ENCODE data around the gene NOTCH2. TPM values are rescaled to one million over a fixed set of nuclear protein-coding genes. Genes with fewer than 3 reads are reported as not detected.

The NOTCH2 gene
- total and polyA plus RNA-seq, 8 donors: 69.1 to 129 (median 82.2) TPM

DNA sequence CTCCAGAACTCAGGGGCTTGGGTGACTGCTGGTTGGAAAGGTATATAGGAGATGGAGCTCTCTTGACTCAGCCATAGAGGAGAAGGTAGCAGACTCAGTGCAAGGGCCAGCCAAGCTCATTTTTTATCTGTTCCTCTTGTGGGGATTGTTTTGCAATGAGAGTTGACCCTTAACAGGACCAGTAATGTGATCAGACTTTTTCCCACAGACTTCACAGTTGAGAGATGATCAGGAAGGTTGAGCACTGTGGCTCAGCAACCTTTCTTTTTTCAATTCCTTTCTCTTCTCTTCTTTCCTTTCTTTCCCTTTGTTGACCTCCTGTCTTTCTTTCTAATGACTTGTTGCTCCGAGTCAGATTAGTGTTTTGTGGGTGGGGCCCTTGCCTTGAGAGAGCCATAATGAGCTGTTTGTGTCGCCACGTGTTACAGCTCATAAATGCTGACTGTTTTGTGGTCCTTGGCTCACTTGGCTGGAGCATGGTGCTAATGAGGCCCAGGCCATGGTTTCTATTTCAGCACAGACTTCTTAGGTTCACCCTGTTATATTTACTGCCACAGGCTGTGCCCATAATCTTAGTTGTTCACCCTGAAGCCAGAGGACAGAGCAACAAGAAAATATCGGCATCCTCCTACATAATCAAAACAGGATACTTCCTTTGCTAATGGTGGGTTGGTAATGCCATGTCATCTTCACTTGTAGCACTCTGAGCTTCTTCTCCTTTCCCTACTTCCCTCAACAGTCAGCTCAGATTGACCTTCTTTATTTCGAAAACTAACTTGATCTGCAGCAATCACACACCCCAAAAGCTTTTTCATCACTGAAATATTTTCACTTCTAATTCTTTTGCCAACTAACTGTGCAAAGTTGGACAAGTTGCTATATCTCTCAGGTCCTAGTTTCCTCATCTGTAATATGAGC is 187.1 kb downstream of the NOTCH2 start:
- intact Hi-C loops (cut with DNase I): no loop called here
- TF ChIP-seq, protein P1, sequence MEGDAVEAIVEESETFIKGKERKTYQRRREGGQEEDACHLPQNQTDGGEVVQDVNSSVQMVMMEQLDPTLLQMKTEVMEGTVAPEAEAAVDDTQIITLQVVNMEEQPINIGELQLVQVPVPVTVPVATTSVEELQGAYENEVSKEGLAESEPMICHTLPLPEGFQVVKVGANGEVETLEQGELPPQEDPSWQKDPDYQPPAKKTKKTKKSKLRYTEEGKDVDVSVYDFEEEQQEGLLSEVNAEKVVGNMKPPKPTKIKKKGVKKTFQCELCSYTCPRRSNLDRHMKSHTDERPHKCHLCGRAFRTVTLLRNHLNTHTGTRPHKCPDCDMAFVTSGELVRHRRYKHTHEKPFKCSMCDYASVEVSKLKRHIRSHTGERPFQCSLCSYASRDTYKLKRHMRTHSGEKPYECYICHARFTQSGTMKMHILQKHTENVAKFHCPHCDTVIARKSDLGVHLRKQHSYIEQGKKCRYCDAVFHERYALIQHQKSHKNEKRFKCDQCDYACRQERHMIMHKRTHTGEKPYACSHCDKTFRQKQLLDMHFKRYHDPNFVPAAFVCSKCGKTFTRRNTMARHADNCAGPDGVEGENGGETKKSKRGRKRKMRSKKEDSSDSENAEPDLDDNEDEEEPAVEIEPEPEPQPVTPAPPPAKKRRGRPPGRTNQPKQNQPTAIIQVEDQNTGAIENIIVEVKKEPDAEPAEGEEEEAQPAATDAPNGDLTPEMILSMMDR (IDR thresholded peaks at IDR 0.05): no peak
- Histone ChIP-seq H3K4me3 (no peak overlapping the region), H3K4me1 (no peaks in the 10 kb centered on the region), H3K27ac (no peak overlapping the region), H3K27me3 (no peaks in the 10 kb centered on the region), H3K9me3 (no peaks in the 10 kb centered on the region), H3K36me3 (no peaks in the 10 kb centered on the region)
- peak; percentile 21 for ATAC-seq
- no peak for DNase-seq

DNA sequence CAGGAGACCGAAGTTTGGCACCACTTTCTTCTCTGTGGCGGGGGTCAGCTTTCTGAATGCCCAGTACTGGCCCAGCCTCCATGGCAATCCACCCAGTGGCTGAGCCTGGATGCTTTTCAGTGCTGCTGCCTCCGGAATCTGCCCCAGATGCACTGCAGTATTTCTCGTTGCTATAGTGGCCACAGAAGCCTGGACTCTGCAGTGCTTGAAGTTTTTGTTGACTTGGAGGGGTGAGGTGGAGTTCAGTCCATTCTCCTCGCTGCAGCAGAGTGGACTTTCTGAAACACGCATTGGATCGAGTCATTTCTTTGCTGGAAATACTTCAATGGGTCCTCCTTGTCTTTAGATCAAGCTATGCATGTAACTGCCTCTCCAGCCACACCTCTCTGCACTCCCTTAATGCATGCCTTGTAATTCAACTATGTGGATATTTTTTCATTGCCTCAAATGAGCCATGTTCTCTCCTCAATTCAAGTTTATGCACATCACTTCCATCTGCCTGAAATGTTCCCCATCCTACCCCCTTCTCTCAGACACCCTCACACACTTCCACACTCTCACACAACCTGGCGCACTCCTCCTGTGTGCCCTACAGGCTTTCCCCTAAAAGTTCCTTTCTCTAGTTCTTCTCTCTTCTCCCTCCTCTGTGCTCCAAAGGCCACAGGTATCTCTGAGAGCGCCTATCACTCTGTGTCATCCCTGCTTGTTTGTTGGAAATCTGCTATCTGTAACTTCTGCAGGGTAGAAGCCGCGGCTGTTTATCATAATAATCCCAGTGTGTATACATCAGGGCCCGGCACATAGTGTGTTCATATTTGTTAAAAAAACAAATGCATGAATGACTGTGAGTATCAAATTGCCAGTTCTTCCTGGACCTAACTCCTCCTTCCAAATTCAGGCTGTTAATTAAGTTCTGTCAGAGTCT is 189.7 kb downstream of the NOTCH2 start:
- H3K36me3 ChIP-seq: no peaks in the 10 kb centered on the region
- intact Hi-C loops (cut with DNase I): no loop called here

DNA sequence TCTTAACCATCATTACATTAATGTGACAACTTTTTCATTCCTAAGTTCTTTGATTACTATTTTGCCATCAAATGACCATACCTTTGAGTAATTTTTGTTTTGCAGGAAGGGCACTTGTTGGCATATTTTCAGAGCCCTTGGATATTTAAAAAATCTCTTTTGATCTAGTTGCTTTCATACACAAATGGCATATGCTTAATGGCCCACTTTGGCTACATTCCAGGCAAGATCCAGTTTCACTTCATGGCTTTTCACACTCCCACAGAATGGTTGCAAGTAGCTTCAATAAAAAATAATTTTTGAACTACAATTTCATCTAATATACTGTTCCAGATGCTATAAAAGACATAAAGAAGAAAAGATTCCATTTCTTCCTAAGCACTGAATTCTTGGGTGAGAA is 191.3 kb downstream of the NOTCH2 start:
- no peaks in the 10 kb centered on the region for H3K4me1 ChIP-seq
- ATAC-seq (no peak), DNase-seq (no peak)
- no peak overlapping the region for H3K27ac ChIP-seq
- no peaks in the 10 kb centered on the region for H3K36me3 ChIP-seq
- intact Hi-C loops (cut with DNase I): no loop called here
- H3K27me3 ChIP-seq: no peaks in the 10 kb centered on the region
- TF ChIP-seq, protein P1 (IDR thresholded peaks at IDR 0.05): no peak
- H3K9me3 ChIP-seq: no peaks in the 10 kb centered on the region
- H3K4me3 ChIP-seq: no peak overlapping the region

More for the DNA sequence above, 189.7 kb downstream of the NOTCH2 start:
- no peaks in the 10 kb centered on the region for H3K4me1 ChIP-seq
- DNase-seq (no peak), ATAC-seq (no peak)
- no peaks in the 10 kb centered on the region for H3K27me3 ChIP-seq
- H3K4me3 ChIP-seq: no peak overlapping the region
- TF ChIP-seq, protein P1 (IDR thresholded peaks at IDR 0.05): no peak
- H3K9me3 ChIP-seq: no peaks in the 10 kb centered on the region
- H3K27ac ChIP-seq: no peak overlapping the region

DNA sequence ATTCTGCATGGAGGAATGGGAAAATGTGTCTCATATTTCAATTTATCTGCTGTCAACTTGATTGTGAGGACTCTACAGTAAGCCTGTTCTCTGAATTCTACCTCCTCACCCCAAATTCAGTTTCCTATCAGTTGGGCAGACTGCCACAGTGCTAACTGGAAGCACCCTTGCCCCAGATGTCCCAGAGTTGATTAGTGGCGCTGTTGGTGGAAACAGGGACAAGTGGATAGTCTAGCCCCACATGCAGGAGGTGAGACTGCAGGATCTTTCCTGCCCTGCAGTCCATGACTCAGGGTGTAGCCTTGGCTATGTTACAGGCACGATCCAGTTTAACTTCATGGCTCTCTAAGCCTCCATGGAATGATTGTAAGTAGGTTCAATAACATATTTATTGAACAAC is 195.3 kb downstream of the NOTCH2 start:
- no peaks in the 10 kb centered on the region for H3K27me3 ChIP-seq
- no peak overlapping the region for H3K4me3 ChIP-seq
- intact Hi-C loops (cut with DNase I): no loop called here
- ATAC-seq (no peak), DNase-seq (no peak)
- TF ChIP-seq, protein P1 (IDR thresholded peaks at IDR 0.05): no peak
- no peaks in the 10 kb centered on the region for H3K9me3 ChIP-seq
- no peaks in the 10 kb centered on the region for H3K4me1 ChIP-seq
- no peaks in the 10 kb centered on the region for H3K36me3 ChIP-seq
- no peak overlapping the region for H3K27ac ChIP-seq

Data from left lung (tissue), 10 donors.